Measurements from ENCODE around the gene NEGR1.
A peak's percentile ranks its signal among the peaks of the same experiment; 100 is the strongest.

Gene NEGR1

GRCh38 chr1:71850515-71850914 is 431.8 kb downstream of the NEGR1 start:
- DNase-seq (ENCODE audit: low spot score) = no peak

DNA sequence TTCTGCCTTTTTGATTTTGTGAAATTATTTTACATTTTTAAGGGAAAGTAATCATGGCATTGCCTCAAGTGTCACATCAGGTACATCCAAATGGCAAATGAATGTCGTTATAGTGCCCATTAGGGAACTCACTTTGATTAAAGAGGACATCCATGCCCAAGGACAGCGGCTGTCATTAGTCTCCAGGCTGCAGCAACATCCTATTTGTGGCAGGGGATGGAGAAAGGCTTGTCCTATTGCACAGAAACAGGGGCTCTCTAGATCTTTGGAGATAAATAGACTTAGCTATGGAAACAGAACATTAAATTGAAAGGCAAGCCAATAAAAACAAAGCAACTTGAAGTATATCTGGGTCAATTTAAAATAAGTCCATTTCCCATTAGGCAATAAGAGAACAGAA is 439.3 kb downstream of the NEGR1 start:
- DNase-seq (ENCODE audit: low spot score) = no peak

DNA sequence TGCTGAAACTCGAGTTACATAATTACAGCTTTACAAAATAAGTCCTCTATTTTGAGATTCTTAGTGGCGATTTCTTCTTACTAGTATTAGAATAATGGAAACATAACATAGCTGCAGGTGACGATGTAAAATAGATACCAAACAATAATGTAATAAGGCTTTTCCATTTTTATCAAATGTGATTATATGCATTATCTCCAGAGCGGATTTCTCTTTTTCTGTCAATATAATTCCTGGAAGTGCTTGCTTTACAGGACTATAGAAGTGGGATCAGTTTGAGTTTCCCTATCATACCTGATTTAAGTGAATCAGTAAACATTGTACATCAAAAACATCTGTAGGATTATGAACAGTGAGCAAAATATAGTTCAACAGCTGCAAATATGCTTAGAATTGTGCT is 442.5 kb downstream of the NEGR1 start:
- no peak for DNase-seq (ENCODE audit: low spot score)

DNA sequence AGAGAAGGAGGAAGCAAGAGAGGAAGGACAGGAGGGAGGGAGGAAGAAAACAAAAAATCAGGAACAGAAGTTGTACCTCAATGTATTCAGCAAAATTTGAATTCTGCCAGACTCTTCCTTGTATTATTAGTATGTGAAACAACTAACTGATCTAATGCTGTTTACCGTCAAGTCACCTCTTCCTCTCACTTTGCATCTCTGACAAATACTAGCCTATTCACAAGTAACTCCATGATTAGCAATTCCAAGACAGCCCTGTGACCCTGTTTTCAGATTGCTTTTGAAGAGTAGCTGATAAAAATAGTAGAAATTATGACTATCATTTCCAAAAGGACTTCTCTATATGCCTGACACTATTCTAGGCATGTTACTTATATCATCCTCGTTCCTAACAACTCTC is 445.4 kb downstream of the NEGR1 start:
- no peak for DNase-seq (ENCODE audit: low spot score)

DNA sequence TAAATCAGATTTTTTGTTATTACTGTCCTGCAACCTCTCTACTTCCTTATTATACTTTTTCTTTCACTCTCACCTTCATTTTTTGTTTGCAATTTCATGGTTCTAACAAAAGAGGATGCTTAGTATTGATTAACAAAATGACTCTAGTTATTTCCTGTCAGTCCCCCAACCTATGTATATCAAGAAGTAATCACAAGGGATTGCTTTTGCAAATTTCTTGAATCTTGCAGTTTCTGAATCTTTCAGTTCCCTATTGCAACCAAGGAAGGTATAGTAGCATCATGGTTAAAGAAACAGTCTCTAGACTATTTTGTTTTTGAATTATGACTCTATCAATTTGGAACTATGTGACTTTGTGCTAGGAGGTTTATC is 446.9 kb downstream of the NEGR1 start:
- no peak for DNase-seq (ENCODE audit: low spot score)

- peak; percentile 6 for DNase-seq (ENCODE audit: low spot score)
These were observed 447.5 kb downstream of the NEGR1 start for GRCh38 chr1:71834601-71835441.

GRCh38 chr1:71831646-71832045 is 450.7 kb downstream of the NEGR1 start:
- DNase-seq (ENCODE audit: low spot score) = no peak

GRCh38 chr1:71829346-71829745 is 453.0 kb downstream of the NEGR1 start:
- DNase-seq (ENCODE audit: low spot score) = no peak

DNA sequence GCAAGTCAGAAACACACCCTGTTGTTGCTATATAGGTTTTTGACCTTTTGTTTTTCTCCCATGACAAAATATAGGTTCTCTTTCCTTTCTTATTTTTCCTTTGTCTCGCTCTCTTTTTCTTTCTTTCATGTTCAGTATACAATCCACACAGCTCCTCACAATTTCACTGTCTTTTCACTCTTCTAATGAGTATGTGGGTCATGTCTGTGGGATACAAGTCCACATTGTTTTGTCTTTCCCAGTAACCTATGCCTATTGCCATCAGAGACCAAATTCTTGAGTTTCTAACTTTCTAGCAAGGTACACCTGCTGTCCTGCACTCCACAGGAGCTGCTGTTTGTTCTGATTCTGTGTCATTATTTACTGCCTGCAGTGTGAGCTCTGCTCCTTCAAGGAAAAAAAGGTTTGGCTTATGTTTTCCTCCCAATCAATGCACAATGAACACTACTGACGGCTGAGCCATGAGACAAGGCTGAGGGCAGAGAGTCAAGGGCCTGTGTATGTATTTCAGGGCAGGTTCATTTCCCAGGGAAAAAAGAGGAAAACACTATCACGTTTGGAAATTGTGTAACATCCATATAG is 453.8 kb downstream of the NEGR1 start:
- no peak for DNase-seq (ENCODE audit: low spot score)

GRCh38 chr1:71823708-71824305 is 458.5 kb downstream of the NEGR1 start:
- DNase-seq (ENCODE audit: low spot score) = no peak

GRCh38 chr1:71817028-71817427 is 465.3 kb downstream of the NEGR1 start:
- DNase-seq (ENCODE audit: low spot score) = no peak

DNA sequence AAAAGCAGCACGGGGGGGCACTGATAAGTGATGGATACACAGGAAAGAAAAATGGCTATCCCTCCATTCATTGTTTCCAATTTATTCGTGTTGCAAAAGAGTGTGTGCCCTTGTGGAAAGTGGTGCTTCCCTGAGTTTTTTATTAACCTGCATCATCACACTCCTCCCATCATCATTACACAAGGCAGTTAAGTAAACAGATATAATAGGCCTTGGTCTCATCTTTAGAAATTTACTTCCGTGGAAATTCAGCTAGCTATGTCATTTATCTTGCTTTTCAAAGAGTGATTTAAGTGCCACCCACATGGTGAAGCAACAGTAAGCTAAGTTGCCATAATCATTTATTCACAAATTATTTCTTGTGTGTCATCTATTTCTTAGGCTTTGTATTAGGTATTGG is 473.3 kb downstream of the NEGR1 start:
- no peak for DNase-seq (ENCODE audit: low spot score)

- DNase-seq (ENCODE audit: low spot score) = no peak
These were observed 478.2 kb downstream of the NEGR1 start for GRCh38 chr1:71804140-71804539.

- DNase-seq (ENCODE audit: low spot score) = no peak
These were observed 486.3 kb downstream of the NEGR1 start for GRCh38 chr1:71796006-71796405.

- DNase-seq (ENCODE audit: low spot score) = no peak
These were observed 490.1 kb downstream of the NEGR1 start for GRCh38 chr1:71792264-71792663.

GRCh38 chr1:71788113-71788512 is 494.2 kb downstream of the NEGR1 start:
- DNase-seq (ENCODE audit: low spot score) = no peak

DNA sequence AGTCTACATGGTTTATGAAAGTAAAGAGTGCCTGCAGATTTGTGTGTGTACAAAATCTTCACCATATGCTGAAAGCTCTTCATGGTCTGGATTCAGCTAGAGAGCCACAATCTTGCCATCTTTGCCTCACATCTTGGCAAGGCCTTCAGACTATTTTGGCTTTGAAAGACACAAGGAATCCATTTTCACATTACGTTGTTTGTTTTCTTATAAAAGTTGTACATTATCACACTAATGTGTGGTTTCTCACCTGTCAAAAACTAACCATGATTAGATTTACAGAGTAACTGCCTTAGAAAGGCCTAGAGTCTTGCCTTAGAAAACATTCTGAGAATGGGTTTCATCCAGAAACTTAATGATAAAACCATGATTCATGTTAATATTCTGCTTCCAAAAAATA is 494.6 kb downstream of the NEGR1 start:
- no peak for DNase-seq (ENCODE audit: low spot score)

- no peak for DNase-seq (ENCODE audit: low spot score)
These were observed 496.1 kb downstream of the NEGR1 start for GRCh38 chr1:71786218-71786617.

DNA sequence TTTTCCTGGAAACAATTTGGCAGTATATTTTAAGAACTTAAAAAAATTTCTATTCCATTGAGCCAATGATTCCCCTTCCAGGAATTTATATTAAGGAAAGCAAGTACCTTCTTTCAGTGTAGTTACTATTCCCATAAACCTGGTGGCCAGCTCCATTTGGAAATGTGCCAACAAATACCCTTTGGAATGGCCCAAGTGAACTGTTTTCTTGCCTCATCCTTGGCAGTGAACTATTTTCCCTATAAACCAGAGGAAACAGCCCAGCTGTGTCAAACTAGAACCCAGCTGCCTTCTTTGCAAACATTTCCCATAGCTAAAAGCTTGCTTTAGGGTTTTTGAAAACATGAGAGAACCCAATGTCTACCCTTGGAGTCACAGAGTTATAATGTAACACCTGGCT is 496.9 kb downstream of the NEGR1 start:
- no peak for DNase-seq (ENCODE audit: low spot score)

- no peak for DNase-seq (ENCODE audit: low spot score)
These were observed 497.3 kb downstream of the NEGR1 start for GRCh38 chr1:71785000-71785399.

GRCh38 chr1:71784241-71784640 is 498.1 kb downstream of the NEGR1 start:
- no peak for DNase-seq (ENCODE audit: low spot score)

DNA sequence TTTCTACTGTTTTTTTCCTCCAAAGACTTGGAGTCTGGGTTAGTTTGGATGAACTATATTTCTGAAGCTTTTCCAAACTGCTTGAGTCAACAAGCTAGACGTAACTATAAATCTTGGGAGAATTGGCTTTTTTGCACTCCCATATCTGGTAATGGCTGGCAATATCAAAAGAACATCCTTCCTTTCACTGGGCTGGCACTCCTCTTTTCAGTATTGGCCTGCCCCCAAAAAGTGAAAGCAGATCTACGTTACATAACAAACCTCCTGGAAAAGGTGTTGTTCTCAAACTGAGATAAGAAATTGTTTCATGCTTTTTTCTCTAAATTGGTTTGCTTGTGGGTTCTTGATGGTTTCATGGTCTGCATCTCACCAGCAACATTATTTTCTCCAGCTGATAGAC is 499.3 kb downstream of the NEGR1 start:
- no peak for DNase-seq (ENCODE audit: low spot score)

- no peak for DNase-seq (ENCODE audit: low spot score)
These were observed 500.9 kb downstream of the NEGR1 start for GRCh38 chr1:71781450-71781849.

- no peak for DNase-seq (ENCODE audit: low spot score)
These were observed 501.7 kb downstream of the NEGR1 start for GRCh38 chr1:71780681-71781080.

Measured in hematopoietic multipotent progenitor cell treated with erythropoietin and hydrocortisone succinate and interleukin-3 and kit ligand, for 15 days (in vitro differentiated cells).